Activated naive CD8-positive, alpha-beta T cell treated with anti-CD3 and anti-CD28 coated beads for 36 hours (primary cell): Measurements from ENCODE around the gene P3H1. TPM values are rescaled to one million over a fixed set of nuclear protein-coding genes. Genes with fewer than 3 reads are reported as not detected.

Experiments used
- DNase-seq: peaks from one replicate; pipeline ENCODE4 v3.0.0; 2021
- H3K27ac Mint-ChIP-seq: one replicate; pipeline ENCODE4 v1.8.0; 2022; ENCODE audit warnings: mild to moderate bottlenecking, moderate library complexity, mixed read lengths
- H3K27me3 Mint-ChIP-seq: one replicate; pipeline ENCODE4 v1.8.0; 2022; ENCODE audit warnings: mild to moderate bottlenecking, mixed read lengths
- H3K36me3 Mint-ChIP-seq: one replicate; pipeline ENCODE4 v1.8.0; 2021; ENCODE audit warnings: mild to moderate bottlenecking, mixed read lengths
- H3K4me1 Mint-ChIP-seq: one replicate; pipeline ENCODE4 v1.8.0; 2021; ENCODE audit warnings: mixed read lengths
- H3K4me3 Mint-ChIP-seq: one replicate; pipeline ENCODE4 v1.8.0; 2022; ENCODE audit warnings: mild to moderate bottlenecking, moderate library complexity, mixed read lengths
- H3K9me3 Mint-ChIP-seq: one replicate; pipeline ENCODE4 v1.8.0; 2022; ENCODE audit warnings: mixed read lengths
- total RNA-seq, 2 experiments: library from RNA; stranded (reverse); gene quantifications; one replicate each; pipeline ENCODE4 v1.2.3, GENCODE V29; 2021

The P3H1 gene
- total RNA-seq, 2 experiments from 2014 or later: 24.1 to 27.8 TPM

GRCh38 chr1:42783092-42783491, 16.3 kb upstream of the P3H1 start:
- Mint-ChIP-seq H3K36me3 (peaks cover 18% of the 10 kb centered on the region), H3K9me3 (no peaks in the 10 kb centered on the region), H3K4me3 (no peak overlapping the region), H3K27ac (no peak overlapping the region), H3K27me3 (no peaks in the 10 kb centered on the region), H3K4me1 (peaks cover 19% of the 10 kb centered on the region)
- DNase-seq: no peak

- Mint-ChIP-seq H3K36me3 (peaks cover 26% of the 10 kb centered on the region), H3K27ac (no peak overlapping the region), H3K4me3 (no peak overlapping the region), H3K9me3 (no peaks in the 10 kb centered on the region), H3K4me1 (peaks cover 17% of the 10 kb centered on the region), H3K27me3 (no peaks in the 10 kb centered on the region)
- no peak for DNase-seq
Observed at GRCh38 chr1:42780176-42780575, 13.3 kb upstream of the P3H1 start.

- H3K36me3 Mint-ChIP-seq: peaks cover 25% of the 10 kb centered on the region
Observed at GRCh38 chr1:42779725-42780124, 12.9 kb upstream of the P3H1 start.

GRCh38 chr1:42777852-42778251, 11.0 kb upstream of the P3H1 start:
- no peak overlapping the region for H3K27ac Mint-ChIP-seq
- no peaks in the 10 kb centered on the region for H3K27me3 Mint-ChIP-seq
- DNase-seq: peak; percentile 25
- H3K4me3 Mint-ChIP-seq: no peak overlapping the region
- no peaks in the 10 kb centered on the region for H3K9me3 Mint-ChIP-seq
- H3K36me3 Mint-ChIP-seq: peaks cover 13% of the 10 kb centered on the region
- peaks cover 23% of the 10 kb centered on the region for H3K4me1 Mint-ChIP-seq

More at GRCh38 chr1:42779725-42780124, 12.9 kb upstream of the P3H1 start:
- peaks cover 19% of the 10 kb centered on the region for H3K4me1 Mint-ChIP-seq
- no peaks in the 10 kb centered on the region for H3K9me3 Mint-ChIP-seq
- DNase-seq: no peak
- H3K4me3 Mint-ChIP-seq: no peak overlapping the region
- no peak overlapping the region for H3K27ac Mint-ChIP-seq
- no peaks in the 10 kb centered on the region for H3K27me3 Mint-ChIP-seq

- H3K36me3 Mint-ChIP-seq: peaks cover 11% of the 10 kb centered on the region
- no peak overlapping the region for H3K4me3 Mint-ChIP-seq
- H3K27me3 Mint-ChIP-seq: no peaks in the 10 kb centered on the region
- H3K27ac Mint-ChIP-seq: no peak overlapping the region
- no peaks in the 10 kb centered on the region for H3K9me3 Mint-ChIP-seq
- H3K4me1 Mint-ChIP-seq: peaks cover 28% of the 10 kb centered on the region
- DNase-seq: no peak
Observed at GRCh38 chr1:42776502-42776901, 9.7 kb upstream of the P3H1 start.

- Mint-ChIP-seq H3K4me3 (no peak overlapping the region), H3K4me1 (peaks cover 36% of the 10 kb centered on the region), H3K9me3 (no peaks in the 10 kb centered on the region), H3K36me3 (peaks cover 17% of the 10 kb centered on the region), H3K27ac (no peak overlapping the region), H3K27me3 (no peaks in the 10 kb centered on the region)
- no peak for DNase-seq
Observed at GRCh38 chr1:42774928-42775526, 8.2 kb upstream of the P3H1 start.

- Mint-ChIP-seq H3K36me3 (peaks cover 30% of the 10 kb centered on the region), H3K27me3 (no peaks in the 10 kb centered on the region), H3K4me3 (no peak overlapping the region), H3K9me3 (no peaks in the 10 kb centered on the region), H3K4me1 (peaks cover 43% of the 10 kb centered on the region), H3K27ac (no peak overlapping the region)
- DNase-seq: no peak
Observed at GRCh38 chr1:42773420-42773819, 6.6 kb upstream of the P3H1 start.

- H3K27me3 Mint-ChIP-seq: no peaks in the 10 kb centered on the region
- no peak overlapping the region for H3K27ac Mint-ChIP-seq
- no peaks in the 10 kb centered on the region for H3K9me3 Mint-ChIP-seq
- peaks cover 39% of the 10 kb centered on the region for H3K4me1 Mint-ChIP-seq
- peak overlapping the region; percentile 25 for H3K4me3 Mint-ChIP-seq
- DNase-seq: no peak
- peaks cover 22% of the 10 kb centered on the region for H3K36me3 Mint-ChIP-seq
Observed at GRCh38 chr1:42769811-42770210, 3.0 kb upstream of the P3H1 start.

- H3K27ac Mint-ChIP-seq: no peak overlapping the region
- H3K4me1 Mint-ChIP-seq: peaks cover 36% of the 10 kb centered on the region
- H3K36me3 Mint-ChIP-seq: peaks cover 22% of the 10 kb centered on the region
- H3K27me3 Mint-ChIP-seq: no peaks in the 10 kb centered on the region
- DNase-seq: no peak
- no peak overlapping the region for H3K4me3 Mint-ChIP-seq
- no peaks in the 10 kb centered on the region for H3K9me3 Mint-ChIP-seq
Observed at GRCh38 chr1:42768172-42768571, 1.3 kb upstream of the P3H1 start.

- no peak overlapping the region for H3K4me3 Mint-ChIP-seq
- peak overlapping the region; percentile 93 for H3K27ac Mint-ChIP-seq
- H3K4me1 Mint-ChIP-seq: peaks cover 33% of the 10 kb centered on the region
- H3K27me3 Mint-ChIP-seq: no peaks in the 10 kb centered on the region
- H3K9me3 Mint-ChIP-seq: no peaks in the 10 kb centered on the region
- DNase-seq: no peak
- peaks cover 22% of the 10 kb centered on the region for H3K36me3 Mint-ChIP-seq
Observed at GRCh38 chr1:42767510-42768000, 727 bp upstream of the P3H1 start.

GRCh38 chr1:42765832-42766740, 742 bp downstream of the P3H1 start:
- Mint-ChIP-seq H3K4me3 (no peak overlapping the region), H3K9me3 (no peaks in the 10 kb centered on the region), H3K27ac (no peak overlapping the region), H3K4me1 (peaks cover 32% of the 10 kb centered on the region), H3K36me3 (peaks cover 20% of the 10 kb centered on the region), H3K27me3 (no peaks in the 10 kb centered on the region)
- peak; percentile 72 for DNase-seq

- H3K36me3 Mint-ChIP-seq: peaks cover 14% of the 10 kb centered on the region
- no peaks in the 10 kb centered on the region for H3K27me3 Mint-ChIP-seq
- no peak for DNase-seq
- H3K27ac Mint-ChIP-seq: no peak overlapping the region
- H3K9me3 Mint-ChIP-seq: no peaks in the 10 kb centered on the region
- no peak overlapping the region for H3K4me3 Mint-ChIP-seq
- H3K4me1 Mint-ChIP-seq: peaks cover 25% of the 10 kb centered on the region
Observed at GRCh38 chr1:42765269-42765668, 1.6 kb downstream of the P3H1 start.

GRCh38 chr1:42762269-42762668, 4.6 kb downstream of the P3H1 start:
- H3K27ac Mint-ChIP-seq: no peak overlapping the region
- no peaks in the 10 kb centered on the region for H3K9me3 Mint-ChIP-seq
- H3K36me3 Mint-ChIP-seq: peaks cover 9% of the 10 kb centered on the region
- H3K4me1 Mint-ChIP-seq: peaks cover 4% of the 10 kb centered on the region
- no peak overlapping the region for H3K4me3 Mint-ChIP-seq
- DNase-seq: no peak
- H3K27me3 Mint-ChIP-seq: no peaks in the 10 kb centered on the region

GRCh38 chr1:42761567-42761966, 5.3 kb downstream of the P3H1 start:
- no peak overlapping the region for H3K27ac Mint-ChIP-seq
- peaks cover 4% of the 10 kb centered on the region for H3K4me1 Mint-ChIP-seq
- no peaks in the 10 kb centered on the region for H3K9me3 Mint-ChIP-seq
- no peak overlapping the region for H3K4me3 Mint-ChIP-seq
- peaks cover 13% of the 10 kb centered on the region for H3K36me3 Mint-ChIP-seq
- DNase-seq: no peak
- no peaks in the 10 kb centered on the region for H3K27me3 Mint-ChIP-seq

- no peak overlapping the region for H3K4me3 Mint-ChIP-seq
- H3K9me3 Mint-ChIP-seq: no peaks in the 10 kb centered on the region
- peaks cover 4% of the 10 kb centered on the region for H3K4me1 Mint-ChIP-seq
- H3K27ac Mint-ChIP-seq: no peak overlapping the region
- DNase-seq: no peak
- H3K36me3 Mint-ChIP-seq: peaks cover 17% of the 10 kb centered on the region
- H3K27me3 Mint-ChIP-seq: no peaks in the 10 kb centered on the region
Observed at GRCh38 chr1:42759114-42759513, 7.7 kb downstream of the P3H1 start.
